Stimulated activated CD8-positive, alpha-beta memory T cell treated with anti-CD3 and anti-CD28 coated beads, Interleukin-4, amount 100 ng/mL, for 24 hours (primary cell): ENCODE measurements around the gene PORCN.

Source experiments
- DNase-seq: peaks from one replicate; pipeline ENCODE4 v3.0.0-alpha.2; 2020; ENCODE audit warnings: low read depth

The PORCN gene

DNA sequence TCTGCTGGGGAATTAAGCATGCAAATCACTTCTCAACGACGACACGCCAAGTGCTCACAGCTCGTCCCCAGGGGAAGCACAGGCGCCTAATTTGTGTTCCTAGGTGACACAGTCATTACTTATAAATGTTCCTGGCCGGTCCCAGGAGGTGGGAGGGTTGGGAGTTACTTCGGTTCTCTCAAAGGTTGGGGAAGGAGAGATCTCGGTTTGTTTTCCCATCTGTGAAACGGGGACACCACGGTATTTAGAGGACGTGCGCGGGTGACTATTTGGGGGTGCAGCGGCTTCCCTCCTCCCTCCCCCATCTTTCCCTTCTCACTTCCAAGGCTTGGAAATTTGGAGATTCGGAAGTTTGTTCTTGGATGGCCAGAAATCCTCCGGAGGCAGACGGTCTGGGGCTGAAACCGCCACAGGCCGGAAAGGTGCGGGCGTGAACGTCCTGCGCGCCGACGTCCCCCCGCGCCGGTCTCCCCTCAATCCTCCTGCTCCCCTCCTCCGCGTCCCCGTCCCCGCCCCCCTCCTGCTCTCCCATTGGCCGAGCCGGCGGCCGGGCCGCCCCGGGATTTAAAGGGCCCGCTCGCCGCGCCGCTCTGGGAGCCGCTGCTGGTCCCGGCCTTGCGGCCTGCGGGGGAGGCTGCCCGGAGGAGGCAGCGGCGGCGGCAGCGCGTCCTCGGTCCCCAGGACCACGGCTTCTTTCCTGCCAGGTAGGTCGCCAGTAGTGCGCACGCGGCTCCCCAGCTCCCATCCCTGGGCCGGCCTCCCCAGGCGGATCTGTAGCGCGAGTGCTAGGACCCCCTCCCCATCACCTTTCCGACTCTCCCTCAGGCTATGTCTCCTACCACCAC, at the start of gene PORCN:
Gene PORCN, plus strand, starts transcription at position 593 of the 845 bp plus-strand sequence. CDS start 829 bp downstream, outside the sequence.
- DNase-seq: peak; percentile 78

DNA sequence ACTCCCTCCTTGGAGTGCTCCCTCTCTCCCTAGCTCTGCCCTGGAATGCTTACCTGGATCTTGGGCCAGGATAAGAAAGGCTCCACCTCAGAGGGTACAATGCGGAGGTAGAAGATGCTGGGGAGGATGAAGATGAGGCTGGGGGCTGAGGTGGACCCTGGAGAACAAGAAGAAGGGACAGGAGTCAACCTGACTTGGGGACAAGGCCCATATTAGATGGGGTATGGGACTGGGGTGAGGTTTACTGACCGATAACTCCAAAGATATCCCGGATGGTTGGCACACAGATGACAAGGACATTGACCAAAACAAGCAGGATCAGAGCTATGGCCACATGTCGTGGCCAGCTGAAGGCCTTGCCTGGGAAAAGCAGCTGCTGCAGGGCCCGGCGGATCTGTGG, 49.3 kb upstream of the PORCN start:
- DNase-seq: no peak

DNA sequence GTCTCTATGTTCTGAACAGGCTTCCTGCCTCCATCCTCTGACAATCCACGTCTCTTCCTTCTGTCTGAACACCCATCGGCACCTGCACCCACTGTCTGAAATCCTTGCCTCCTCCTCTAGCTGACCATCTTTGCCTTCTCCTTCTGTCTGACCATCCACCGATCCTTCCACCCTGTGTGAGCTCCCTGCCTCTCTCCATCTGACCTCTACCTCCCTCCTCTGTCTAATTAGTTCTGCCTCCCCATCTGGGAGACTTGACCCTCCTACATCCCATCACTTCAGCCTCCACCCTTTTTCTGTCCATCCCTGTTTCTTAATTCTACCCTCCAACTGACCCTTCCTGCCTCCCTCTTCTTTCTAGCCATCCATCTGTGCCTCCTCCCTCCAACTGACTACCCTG, 48.8 kb upstream of the PORCN start:
- DNase-seq: no peak

DNA sequence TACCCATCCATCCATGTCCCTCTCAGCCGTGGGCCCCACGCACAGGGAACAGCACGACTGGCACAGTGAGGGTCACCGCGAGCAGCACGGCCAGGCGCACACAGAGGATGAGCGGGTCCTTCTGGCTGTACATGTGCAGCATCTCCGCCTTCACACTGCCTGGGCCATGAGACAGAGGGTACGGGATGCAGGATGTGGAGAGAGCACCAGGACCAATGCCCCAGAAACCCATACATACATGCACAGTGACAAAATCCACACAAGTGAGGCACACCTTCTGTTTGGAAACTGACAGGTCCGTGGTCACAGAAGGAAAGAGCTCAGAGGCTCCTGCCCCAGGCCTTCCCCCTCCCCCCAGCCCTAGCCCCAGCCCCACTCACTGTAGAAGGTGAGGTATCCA, 48.2 kb upstream of the PORCN start:
- DNase-seq: no peak

DNA sequence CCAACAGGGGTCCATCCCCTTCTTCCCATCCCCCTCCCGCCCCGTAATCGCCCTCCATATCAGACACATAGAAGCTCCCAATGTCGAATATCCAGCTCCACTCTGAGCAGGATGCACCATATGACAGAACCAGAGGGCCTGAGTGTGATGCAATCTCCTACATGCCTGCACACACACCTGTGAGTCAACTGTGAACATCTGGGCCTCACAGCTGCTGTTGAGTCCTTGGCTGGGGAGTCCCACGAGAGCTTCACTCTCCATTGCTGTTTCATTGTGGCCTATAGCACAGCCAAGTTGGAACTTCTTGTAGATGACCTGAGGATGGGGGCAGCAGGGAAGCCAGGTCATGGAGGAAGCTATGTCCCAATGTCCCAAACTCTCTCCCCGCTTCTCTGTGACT, 47.0 kb upstream of the PORCN start:
- no peak for DNase-seq

DNA sequence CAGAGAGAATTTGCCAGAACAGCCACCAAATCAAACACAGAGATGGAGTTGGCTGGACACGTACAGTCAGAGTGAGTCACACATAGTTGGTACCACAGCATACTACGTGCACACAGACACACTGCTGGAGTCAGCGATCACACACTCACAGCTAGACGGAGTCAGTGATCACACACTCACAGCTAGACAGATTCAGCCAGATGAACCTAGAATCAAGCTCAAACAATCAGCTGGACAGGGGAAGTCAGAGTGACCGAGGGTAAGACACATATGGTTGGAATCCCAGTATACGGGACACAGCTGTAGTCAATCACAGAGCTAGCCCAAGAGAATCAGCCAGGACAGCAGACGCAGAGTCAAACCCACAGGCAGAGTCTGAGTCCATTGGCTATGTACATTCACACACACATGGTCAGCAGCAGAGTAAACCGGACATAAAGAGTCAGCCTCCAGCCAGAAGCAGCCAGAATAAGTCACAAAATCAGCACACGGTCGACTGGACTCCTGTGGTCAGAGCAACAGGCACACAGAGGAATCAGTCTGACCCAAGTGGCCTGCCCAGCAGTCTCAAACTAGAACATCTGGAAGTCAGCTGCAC, 43.4 kb upstream of the PORCN start:
- no peak for DNase-seq

DNA sequence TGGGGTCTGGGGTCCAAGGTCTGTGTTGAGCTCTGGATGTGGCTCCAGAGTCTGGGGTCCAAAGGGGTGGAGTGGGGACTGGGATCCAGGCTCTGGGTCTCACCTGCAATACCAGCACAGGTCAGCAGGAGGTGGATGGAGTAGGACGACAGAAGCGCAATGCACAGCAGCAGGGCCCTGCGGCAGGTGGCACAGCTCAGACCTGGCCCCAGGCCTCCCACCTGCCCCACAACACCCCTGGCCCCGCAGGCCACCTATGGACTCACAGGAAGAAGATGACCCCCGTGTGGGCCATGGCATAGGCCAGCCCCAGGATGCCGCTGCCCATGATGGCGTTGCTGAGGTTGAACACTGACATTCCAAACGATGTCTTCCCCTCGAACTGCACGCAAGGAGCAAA, 42.1 kb upstream of the PORCN start:
- DNase-seq: no peak

DNA sequence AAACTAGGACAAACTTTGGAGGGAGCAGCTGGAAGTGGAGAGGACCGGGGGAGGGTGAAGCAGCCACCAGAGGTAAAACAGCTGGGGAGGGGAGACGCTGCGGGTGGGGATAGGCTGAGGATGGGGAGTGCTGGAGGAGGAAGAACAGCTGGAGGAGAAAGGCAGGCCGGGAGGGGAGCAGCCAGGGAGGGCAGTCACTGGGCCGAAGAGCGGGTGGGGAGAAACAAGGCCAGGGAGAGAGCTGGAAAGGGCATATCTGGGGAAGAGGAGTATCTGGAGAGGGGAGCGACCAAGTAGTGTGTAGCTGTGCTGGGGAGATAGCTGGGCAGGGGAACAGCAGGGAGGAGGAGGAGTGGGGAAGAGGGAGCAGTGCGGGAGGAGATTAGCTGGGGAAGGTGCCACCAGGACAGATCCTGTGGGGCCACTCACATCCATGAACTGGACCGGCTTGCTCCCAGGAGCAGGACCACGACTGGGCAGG, 41.5 kb upstream of the PORCN start:
- no peak for DNase-seq

DNA sequence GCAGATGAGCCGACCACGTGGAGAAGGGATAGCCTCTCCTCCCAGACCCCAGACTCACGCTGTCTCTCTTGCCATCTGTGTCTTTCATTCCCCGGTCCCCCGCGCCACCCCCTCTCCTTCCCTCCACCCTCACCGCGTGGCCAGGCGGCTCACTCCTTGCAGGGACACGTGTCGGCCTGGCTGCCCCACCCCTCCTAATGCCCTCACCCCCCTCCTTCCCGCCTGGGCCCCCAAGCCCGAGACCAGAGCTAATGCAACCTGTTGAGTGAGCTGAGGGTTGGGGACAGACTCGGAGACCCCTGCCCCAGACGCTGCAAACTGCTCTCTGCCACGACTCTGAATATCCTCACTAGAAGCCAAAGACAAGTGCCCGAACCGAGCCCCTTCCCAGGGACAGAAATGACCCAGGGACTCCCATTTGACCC, 40.5 kb upstream of the PORCN start:
- DNase-seq: peak; percentile 40

DNA sequence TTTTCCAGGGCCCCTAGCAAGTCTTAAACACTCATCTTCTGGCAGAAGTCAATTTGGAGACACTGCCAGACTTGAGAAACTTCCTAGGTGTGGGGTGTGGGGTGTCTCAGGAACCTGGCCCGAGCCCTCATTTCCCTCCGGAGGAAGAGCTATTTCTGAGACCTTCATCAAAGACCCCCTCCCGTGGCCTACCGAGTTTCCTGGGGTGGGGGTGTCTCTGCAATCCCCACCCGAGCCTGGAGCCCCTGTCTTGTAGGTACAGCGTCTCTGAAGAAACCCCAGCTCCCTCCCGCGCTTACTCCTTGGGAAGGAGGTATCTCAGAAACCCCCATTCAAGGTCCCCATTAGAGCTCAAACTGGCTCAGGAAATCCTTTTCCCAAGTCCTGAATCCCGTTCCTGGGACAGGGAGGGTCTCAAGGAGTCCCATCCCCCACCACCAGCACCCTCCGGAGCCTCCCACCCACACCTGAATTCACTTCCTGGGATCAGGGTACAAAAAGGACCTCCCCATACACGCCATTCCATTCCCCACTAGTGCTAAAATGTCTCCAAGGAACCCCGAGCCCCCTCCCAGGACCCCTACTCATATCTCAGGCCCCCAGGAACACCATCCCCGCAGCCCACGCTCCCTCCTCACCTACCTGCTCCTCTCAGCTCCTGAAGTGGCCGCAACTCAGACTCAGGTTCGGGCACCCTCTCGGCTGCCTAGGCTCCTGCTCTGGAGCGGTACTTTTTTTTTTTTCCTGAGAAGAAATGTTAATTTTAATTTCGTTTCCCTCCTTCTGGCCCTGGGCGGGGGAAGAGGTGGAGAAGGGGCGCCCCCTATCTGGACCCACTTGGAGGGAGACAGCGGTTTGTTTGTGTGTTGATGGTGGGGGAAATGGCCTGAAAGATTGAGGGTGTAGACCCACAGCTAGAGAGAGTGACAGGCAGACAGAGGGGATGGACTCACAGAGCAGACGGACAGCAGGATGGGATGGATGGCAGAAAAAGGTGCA, 39.8 kb upstream of the PORCN start:
- peak; percentile 28 for DNase-seq

DNA sequence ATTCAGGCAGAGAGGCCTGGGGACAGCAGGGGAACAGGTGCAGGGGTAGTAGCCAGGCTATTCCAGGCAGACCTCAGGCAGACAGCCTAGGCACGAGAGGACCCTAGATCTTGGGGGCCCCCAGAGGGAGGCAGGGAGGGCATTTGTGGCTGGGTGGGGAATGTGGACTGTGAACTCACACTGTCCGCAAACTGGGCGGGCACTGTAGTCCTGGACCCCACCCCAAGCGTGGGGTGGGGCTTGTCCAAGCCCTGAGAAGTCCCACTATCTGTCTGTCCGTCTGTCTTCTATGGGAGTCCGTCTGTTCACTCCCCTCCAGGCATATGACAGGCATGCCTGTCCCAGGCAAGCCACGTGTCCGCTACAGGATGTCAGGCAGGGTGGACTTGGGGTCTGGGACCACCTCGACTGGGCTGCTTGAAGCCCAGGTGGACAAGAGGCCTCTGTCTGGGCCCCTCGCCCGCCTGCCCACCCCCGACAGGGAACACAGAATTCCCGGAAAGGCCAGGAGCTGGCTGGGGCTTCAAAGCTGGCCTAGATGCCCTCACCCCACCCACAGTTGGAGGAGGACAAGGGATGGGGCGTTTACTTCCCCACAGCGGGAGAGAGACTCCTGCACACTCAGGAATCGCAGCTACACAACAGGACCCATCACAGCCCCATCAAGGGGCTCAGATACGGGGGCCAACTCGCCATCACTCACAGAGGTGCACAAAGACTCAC, 38.5 kb upstream of the PORCN start, which contains the start of gene SLC38A5:
Gene SLC38A5, minus strand, starts transcription at position 151 of the 723 bp plus-strand sequence. CDS start 2,336 bp downstream, outside the sequence.
- no peak for DNase-seq

DNA sequence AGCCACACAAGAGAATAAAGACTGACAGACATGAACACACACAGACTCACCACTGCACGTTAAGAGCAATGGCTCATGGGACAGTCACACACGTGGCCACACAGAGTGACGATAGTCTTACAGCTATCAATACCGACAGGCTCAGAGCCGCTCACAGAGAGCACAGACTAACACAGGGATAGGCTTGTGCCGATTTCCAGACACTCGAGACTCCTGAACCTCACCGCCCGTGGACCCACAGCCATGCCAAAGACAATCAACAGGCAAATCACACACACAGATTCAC, 38.0 kb upstream of the PORCN start:
- no peak for DNase-seq

DNA sequence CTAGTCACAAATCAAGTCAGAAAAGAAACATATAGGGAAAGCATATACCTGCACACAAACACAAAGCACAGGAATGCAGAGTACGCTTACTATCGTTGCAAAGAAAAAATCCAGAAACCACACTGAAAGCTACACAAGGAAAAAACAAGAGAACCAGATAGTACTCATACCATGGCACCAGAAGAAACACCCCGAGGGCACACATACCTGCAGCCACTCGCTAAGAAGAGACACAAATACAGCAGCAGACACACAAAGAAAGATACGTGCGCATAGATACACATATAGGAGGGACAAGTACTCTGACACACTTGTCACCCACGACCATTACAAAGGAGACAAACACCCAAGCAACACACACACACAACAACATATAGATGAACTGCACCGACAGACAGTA, 37.3 kb upstream of the PORCN start:
- no peak for DNase-seq

DNA sequence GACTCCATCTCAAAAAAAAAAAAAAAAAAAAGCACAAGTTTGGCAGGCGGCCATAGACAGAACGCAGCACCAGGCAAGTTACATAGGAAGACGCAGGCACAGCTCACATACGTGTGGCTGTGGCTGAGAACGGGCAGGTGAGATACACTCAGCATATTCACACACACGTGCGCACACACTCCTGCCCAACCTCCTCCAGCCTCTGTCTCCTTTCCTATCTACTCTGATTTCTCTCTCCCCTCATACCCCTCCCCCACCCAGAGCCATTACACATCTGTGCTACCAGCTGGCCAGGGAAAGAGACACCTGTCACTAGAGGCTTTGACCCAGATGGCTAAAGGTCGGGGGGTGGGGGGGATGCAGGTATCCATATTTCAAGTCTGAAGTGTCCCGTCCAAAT, 36.6 kb upstream of the PORCN start:
- DNase-seq: no peak

DNA sequence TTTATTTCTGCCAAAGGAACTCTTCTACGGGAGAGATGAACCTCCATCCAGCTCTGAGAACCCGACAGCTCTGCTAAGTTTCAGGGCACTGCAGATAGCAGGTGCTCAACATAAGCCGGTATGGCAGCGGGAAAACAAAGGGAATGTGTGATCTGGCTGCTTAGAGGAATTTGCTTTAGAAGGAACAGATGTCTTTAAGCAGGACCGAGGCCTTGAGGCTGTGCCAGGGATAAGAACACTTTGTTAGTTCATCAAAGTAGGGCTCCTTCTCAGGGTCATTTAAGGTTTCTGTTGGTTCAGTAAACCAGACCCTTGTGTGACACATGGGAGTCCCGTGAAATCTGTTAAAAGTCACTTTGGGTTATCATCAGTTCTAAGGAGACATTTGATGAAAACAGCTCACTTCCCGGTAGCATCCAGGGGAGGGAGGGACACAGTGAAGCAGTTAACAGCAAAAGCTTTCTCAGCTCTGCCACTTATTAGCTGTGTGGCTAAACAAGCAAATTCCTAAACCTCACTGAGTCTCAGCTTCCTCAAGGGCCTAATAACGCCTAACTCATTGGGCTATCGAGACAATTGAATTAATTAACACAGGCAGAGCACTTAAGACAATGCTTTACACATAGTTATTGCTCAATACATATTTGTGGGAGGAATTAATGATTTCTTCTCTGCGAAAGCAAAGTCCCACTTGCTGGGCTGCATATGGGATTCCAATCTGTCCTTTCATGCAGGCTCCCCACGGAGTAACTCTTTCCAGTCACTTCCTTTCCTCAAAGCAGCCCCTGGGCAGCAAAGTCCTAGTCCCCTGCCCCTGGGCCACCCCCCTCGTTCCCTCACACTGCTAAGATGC, 35.7 kb upstream of the PORCN start:
- DNase-seq: no peak

DNA sequence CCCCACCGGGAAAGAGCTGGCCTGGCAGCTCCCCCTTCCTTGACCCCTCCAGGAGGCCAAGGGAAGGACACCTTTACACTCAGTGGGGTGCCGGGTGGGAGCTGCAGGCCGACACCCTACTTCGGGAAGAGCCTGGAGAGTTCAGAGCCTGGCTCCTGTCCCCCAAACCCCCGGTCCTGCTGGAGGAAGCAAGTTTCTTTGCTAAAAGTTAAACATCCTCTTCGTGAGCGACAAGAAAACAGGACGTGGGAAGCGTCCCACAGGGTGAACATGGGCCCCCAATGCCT, 35.1 kb upstream of the PORCN start:
- DNase-seq: no peak

DNA sequence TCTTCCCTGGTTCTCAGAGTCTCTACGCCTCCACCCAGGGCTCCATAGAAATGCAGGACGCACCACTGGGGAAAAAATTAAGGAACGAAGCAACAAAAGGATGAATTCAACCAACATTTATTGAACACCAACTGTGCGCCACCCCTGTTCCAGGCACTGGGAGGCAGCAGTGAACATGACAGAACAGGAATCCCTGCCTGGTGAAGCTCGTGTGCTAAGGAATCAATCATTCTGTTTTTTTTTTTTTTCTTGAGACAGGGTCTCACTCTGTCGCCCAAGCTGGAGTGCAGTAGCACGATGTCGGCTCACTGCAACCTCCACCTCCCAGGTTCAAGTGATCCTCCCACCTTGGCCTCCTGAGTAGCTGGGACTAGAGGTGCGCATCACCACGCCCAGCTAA, 34.7 kb upstream of the PORCN start:
- no peak for DNase-seq

DNA sequence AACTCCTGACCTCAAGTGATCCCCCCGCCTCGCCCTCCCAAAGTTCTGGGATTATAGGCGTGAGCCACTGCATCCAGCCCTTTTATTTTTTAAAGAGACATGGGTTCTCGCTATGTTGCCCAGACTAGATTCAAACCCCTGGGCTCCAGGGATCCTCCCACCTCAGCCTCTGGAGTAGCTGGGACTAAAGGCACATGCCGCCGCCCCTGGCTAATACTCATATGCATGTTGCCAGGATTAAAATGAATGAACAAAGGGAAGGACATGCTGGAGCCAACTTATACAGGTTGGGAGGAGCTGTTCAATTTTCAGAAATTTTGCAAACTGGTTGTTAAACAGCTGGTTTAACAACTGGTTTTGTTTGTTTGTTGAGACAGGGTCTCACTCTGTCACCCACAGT, 34.2 kb upstream of the PORCN start:
- no peak for DNase-seq

DNA sequence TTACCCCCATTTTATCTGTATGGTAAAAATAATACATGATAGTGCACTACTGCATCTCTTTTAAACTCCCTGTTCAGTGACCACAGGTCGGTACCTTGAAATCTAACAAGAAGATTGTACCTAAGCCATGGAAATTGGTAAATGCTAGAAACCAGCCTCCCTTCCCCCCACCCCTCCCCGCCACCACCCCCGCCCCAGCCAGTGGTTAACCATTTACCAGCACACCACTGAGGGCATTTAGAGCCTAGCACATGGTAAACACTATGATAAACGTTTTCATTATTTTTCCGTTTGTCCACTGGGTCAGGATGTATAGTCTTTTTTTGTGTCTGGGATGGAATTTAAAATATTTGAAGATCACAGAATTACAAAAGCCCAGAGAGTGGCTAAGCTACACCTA, 33.5 kb upstream of the PORCN start:
- no peak for DNase-seq

DNA sequence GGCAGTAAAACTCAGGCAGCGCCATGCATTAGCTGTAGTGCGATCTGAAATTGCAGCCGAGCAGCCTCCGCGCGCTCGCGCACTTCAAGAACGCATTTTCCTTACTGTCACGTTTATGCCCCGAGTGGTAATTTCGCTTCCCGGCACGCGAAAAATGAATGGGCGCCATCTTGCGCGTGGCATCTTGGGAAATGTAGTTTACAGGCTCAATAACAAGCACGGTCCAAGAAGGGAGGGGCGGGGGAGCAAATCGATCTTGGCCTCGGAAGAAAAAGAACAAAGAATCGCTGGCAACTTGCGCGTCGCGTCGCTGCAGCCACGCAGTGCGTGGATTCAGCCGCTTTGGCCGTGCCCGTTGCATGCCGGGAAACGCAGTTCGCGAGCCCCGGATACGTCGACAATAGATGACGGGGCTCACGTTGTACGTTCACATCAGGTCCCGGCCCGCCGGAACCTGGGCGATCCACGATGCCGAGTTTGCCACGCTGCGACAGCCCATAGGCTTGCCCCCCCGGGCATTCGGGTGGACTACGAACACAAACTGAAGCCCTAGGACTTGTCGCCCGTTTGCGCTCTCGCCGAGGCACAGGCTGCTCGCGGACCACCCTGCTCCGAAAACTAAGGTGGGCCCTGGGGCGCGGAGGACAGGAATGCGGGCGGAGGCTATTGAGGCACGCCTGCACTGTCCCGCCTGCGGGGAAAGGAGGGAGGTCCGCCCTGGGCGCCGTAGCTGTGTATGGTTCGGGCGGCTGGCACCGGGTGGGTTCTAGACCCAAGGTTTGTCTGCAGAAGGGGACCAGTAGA, 32.8 kb upstream of the PORCN start, which contains the start of gene FTSJ1:
Gene FTSJ1, plus strand, starts transcription at position 426 of the 804 bp plus-strand sequence. CDS start 1,849 bp downstream, outside the sequence.
- peak; percentile 76 for DNase-seq
